T47D (cell line): ENCODE results near the gene EIF1AX.

Experiments
- DNase-seq, 2 experiments: peaks; one replicate each; pipeline versions ENCODE4 v3.0.0 to v3.0.0-alpha.2; 2011 to 2012; ENCODE audit warnings: low read depth in 1 of 2, low spot score in 1 of 2
- JUND ChIP-seq: IDR thresholded peaks from 2 replicates; pipeline ENCODE4 v1.6.1; 2012; ENCODE audit warnings: low read depth
- in situ Hi-C: cut with HindIII; loops from 2 replicates; pipeline ENCODE4 v1.10.0; 2016; ENCODE audit warnings: low sequenced_read_pairs, low pct_unique_long_range_greater_than_20kb

The EIF1AX gene

GRCh38 chrX:20116087-20116576, 25.5 kb downstream of the EIF1AX start:
- no peak for DNase-seq
- no peak for TF ChIP-seq JUND
- in situ Hi-C loops: no loop called here

- in situ Hi-C loops: no loop called here
- no peak for TF ChIP-seq JUND
- no peak for DNase-seq
Measured at GRCh38 chrX:20112022-20112774, 29.4 kb downstream of the EIF1AX start.

GRCh38 chrX:20111271-20111670, 30.4 kb downstream of the EIF1AX start:
- in situ Hi-C loops: no loop called here
- no peak for DNase-seq

GRCh38 chrX:20101934-20102581, 39.6 kb downstream of the EIF1AX start:
- in situ Hi-C loops: no loop called here
- no peak for TF ChIP-seq JUND
- DNase-seq: no peak

More at GRCh38 chrX:20111271-20111670, 30.4 kb downstream of the EIF1AX start:
- no peak for TF ChIP-seq JUND

- no peak for TF ChIP-seq JUND
- in situ Hi-C loops: no loop called here
- DNase-seq: no peak
Measured at GRCh38 chrX:20091499-20091898, 50.1 kb downstream of the EIF1AX start.

GRCh38 chrX:20089845-20090244, 51.8 kb downstream of the EIF1AX start:
- no peak for DNase-seq
- TF ChIP-seq JUND: no peak
- in situ Hi-C loops: no loop called here

- no peak for DNase-seq
- TF ChIP-seq JUND: no peak
- in situ Hi-C loops: no loop called here
Measured at GRCh38 chrX:20080277-20080676, 61.4 kb downstream of the EIF1AX start.
